ENCODE measurements around the gene KIF3B. TPM values are rescaled to one million over a fixed set of nuclear protein-coding genes. Genes with fewer than 3 reads are reported as not detected.

Gene KIF3B
- total and polyA plus RNA-seq, 2 of the 13 experiments (the other 11 are each of a cell fraction or from before 2014, with no cell fraction given), result 23.6 to 28.8 TPM

DNA sequence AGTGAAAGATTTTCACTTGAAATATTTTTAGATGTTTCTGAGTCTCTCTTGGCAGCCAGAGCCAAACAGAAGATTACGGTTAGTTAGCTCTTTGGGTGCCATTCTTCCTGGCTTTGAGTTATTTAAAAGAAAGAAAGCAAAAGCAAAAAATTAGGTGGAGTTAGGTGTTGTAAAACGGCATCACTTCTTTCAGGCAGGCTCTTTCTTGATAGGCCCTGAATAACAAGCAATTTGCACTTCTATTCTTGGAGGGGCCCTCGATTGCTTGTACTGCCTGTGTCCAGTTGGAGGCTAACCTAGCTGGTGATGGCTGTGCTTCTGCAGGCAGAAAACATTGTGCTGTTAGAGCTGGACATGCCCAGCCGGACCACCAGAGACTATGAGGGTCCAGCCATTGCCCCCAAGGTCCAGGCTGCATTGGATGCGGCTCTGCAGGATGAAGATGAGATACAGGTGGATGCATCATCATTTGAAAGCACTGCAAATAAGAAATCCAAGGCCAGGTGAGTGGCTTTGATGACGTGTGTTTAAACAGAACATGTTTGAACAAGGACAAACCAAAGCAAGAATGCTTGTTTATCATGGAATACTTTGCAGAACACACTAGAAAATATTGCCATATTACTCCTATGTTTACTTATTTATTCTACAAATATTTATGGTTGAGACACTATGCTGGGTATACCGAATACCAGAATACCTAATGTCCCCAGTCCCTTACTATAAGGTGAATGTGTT, 52.5 kb downstream of the KIF3B start (continued):
- TF ChIP-seq, protein P1, sequence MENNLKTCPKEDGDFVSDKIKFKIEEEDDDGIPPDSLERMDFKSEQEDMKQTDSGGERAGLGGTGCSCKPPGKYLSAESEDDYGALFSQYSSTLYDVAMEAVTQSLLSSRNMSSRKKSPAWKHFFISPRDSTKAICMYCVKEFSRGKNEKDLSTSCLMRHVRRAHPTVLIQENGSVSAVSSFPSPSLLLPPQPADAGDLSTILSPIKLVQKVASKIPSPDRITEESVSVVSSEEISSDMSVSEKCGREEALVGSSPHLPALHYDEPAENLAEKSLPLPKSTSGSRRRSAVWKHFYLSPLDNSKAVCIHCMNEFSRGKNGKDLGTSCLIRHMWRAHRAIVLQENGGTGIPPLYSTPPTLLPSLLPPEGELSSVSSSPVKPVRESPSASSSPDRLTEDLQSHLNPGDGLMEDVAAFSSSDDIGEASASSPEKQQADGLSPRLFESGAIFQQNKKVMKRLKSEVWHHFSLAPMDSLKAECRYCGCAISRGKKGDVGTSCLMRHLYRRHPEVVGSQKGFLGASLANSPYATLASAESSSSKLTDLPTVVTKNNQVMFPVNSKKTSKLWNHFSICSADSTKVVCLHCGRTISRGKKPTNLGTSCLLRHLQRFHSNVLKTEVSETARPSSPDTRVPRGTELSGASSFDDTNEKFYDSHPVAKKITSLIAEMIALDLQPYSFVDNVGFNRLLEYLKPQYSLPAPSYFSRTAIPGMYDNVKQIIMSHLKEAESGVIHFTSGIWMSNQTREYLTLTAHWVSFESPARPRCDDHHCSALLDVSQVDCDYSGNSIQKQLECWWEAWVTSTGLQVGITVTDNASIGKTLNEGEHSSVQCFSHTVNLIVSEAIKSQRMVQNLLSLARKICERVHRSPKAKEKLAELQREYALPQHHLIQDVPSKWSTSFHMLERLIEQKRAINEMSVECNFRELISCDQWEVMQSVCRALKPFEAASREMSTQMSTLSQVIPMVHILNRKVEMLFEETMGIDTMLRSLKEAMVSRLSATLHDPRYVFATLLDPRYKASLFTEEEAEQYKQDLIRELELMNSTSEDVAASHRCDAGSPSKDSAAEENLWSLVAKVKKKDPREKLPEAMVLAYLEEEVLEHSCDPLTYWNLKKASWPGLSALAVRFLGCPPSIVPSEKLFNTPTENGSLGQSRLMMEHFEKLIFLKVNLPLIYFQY (CRISPR knock-in tag; IDR thresholded peaks at IDR 0.05; ENCODE audit: borderline replicate concordance), result no peak
- TF ChIP-seq HOXA5 (CRISPR knock-in tag; IDR thresholded peaks at IDR 0.05) (0 out of 2 replicates have a peak, but pooled peaks have one; percentile 15), ZNF432 (CRISPR knock-in tag; IDR thresholded peaks at IDR 0.05; ENCODE audit: borderline replicate concordance) (no peak), SMARCE1 (IDR thresholded peaks at IDR 0.05; ENCODE audit: borderline replicate concordance) (peak; percentile 78), STAG1 (CRISPR knock-in tag; IDR thresholded peaks at IDR 0.05) (no peak; the same call in 1 of the 2 replicates), KDM3A (CRISPR knock-in tag; IDR thresholded peaks at IDR 0.05; ENCODE audit: low read depth) (peak; percentile 78; the same call in 1 of the 2 replicates), DMAP1 (CRISPR knock-in tag; IDR thresholded peaks at IDR 0.05) (no peak)
- TF ChIP-seq, protein P2, sequence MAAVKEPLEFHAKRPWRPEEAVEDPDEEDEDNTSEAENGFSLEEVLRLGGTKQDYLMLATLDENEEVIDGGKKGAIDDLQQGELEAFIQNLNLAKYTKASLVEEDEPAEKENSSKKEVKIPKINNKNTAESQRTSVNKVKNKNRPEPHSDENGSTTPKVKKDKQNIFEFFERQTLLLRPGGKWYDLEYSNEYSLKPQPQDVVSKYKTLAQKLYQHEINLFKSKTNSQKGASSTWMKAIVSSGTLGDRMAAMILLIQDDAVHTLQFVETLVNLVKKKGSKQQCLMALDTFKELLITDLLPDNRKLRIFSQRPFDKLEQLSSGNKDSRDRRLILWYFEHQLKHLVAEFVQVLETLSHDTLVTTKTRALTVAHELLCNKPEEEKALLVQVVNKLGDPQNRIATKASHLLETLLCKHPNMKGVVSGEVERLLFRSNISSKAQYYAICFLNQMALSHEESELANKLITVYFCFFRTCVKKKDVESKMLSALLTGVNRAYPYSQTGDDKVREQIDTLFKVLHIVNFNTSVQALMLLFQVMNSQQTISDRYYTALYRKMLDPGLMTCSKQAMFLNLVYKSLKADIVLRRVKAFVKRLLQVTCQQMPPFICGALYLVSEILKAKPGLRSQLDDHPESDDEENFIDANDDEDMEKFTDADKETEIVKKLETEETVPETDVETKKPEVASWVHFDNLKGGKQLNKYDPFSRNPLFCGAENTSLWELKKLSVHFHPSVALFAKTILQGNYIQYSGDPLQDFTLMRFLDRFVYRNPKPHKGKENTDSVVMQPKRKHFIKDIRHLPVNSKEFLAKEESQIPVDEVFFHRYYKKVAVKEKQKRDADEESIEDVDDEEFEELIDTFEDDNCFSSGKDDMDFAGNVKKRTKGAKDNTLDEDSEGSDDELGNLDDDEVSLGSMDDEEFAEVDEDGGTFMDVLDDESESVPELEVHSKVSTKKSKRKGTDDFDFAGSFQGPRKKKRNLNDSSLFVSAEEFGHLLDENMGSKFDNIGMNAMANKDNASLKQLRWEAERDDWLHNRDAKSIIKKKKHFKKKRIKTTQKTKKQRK (IDR thresholded peaks at IDR 0.05; ENCODE audit: low read length), result no peak
- TF ChIP-seq, protein P3, sequence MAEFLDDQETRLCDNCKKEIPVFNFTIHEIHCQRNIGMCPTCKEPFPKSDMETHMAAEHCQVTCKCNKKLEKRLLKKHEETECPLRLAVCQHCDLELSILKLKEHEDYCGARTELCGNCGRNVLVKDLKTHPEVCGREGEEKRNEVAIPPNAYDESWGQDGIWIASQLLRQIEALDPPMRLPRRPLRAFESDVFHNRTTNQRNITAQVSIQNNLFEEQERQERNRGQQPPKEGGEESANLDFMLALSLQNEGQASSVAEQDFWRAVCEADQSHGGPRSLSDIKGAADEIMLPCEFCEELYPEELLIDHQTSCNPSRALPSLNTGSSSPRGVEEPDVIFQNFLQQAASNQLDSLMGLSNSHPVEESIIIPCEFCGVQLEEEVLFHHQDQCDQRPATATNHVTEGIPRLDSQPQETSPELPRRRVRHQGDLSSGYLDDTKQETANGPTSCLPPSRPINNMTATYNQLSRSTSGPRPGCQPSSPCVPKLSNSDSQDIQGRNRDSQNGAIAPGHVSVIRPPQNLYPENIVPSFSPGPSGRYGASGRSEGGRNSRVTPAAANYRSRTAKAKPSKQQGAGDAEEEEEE (CRISPR knock-in tag; IDR thresholded peaks at IDR 0.05; ENCODE audit: borderline replicate concordance), result no peak
- TF ChIP-seq, protein P4, sequence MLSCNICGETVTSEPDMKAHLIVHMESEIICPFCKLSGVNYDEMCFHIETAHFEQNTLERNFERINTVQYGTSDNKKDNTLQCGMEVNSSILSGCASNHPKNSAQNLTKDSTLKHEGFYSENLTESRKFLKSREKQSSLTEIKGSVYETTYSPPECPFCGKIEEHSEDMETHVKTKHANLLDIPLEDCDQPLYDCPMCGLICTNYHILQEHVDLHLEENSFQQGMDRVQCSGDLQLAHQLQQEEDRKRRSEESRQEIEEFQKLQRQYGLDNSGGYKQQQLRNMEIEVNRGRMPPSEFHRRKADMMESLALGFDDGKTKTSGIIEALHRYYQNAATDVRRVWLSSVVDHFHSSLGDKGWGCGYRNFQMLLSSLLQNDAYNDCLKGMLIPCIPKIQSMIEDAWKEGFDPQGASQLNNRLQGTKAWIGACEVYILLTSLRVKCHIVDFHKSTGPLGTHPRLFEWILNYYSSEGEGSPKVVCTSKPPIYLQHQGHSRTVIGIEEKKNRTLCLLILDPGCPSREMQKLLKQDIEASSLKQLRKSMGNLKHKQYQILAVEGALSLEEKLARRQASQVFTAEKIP (CRISPR knock-in tag; IDR thresholded peaks at IDR 0.05; ENCODE audit: borderline replicate concordance), result no peak
- TF ChIP-seq, protein P5, sequence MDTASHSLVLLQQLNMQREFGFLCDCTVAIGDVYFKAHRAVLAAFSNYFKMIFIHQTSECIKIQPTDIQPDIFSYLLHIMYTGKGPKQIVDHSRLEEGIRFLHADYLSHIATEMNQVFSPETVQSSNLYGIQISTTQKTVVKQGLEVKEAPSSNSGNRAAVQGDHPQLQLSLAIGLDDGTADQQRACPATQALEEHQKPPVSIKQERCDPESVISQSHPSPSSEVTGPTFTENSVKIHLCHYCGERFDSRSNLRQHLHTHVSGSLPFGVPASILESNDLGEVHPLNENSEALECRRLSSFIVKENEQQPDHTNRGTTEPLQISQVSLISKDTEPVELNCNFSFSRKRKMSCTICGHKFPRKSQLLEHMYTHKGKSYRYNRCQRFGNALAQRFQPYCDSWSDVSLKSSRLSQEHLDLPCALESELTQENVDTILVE (CRISPR knock-in tag; IDR thresholded peaks at IDR 0.05), result no peak
- TF ChIP-seq, protein P6, sequence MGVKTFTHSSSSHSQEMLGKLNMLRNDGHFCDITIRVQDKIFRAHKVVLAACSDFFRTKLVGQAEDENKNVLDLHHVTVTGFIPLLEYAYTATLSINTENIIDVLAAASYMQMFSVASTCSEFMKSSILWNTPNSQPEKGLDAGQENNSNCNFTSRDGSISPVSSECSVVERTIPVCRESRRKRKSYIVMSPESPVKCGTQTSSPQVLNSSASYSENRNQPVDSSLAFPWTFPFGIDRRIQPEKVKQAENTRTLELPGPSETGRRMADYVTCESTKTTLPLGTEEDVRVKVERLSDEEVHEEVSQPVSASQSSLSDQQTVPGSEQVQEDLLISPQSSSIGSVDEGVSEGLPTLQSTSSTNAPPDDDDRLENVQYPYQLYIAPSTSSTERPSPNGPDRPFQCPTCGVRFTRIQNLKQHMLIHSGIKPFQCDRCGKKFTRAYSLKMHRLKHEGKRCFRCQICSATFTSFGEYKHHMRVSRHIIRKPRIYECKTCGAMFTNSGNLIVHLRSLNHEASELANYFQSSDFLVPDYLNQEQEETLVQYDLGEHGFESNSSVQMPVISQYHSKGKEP (CRISPR knock-in tag; IDR thresholded peaks at IDR 0.05), result 0 out of 2 replicates have a peak, but pooled peaks have one; percentile 22
- TF ChIP-seq, protein P7, sequence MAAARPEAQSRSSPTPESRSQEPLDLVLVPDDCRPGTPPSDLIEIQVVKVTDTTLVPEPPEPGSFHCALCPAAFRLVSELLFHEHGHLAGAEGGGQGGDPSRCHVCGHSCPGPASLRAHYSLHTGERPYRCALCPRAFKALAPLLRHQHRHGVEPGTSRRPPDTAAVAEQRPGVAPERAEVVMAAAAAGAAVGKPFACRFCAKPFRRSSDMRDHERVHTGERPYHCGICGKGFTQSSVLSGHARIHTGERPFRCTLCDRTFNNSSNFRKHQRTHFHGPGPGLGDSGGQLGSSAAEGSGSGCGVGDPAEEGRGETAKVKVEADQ (CRISPR knock-in tag; IDR thresholded peaks at IDR 0.05; ENCODE audit: borderline replicate concordance), result no peak
